ENCODE measurements around the gene LRRC55. TPM values are rescaled to one million over a fixed set of nuclear protein-coding genes. Genes with fewer than 3 reads are reported as not detected.

Gene LRRC55
- total RNA-seq, 1 donor from 2014 or later, result 1.4 TPM

DNA sequence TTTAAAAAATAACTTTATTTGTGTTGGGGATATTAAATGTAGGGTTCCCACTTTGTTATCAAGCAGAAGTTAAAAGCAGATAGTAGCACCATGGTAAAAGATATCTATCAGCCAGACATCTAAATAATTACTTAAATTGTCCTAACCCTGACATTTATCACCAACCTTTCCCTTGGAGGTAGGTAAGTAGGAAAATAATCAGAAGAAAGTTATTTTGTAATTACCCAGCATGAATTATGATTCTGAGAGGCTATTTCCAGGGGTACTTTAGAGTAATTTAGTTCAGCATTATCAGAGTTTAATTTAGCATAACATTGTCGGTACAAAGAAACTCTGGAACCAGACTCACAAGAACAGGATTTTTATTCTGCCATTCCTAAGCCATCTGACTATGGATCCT is 23.2 kb upstream of the LRRC55 start:
- Histone ChIP-seq H3K27ac (no peak overlapping the region), H3K79me2 (ENCODE audit: low read depth) (no peaks in the 10 kb centered on the region), H2AFZ (replicated peaks) (no peak overlapping the region), H3K36me3 (no peaks in the 10 kb centered on the region), H3K27me3 (peaks cover 3% of the 10 kb centered on the region), H3K4me3 (no peak overlapping the region), H3K4me1 (peaks cover 26% of the 10 kb centered on the region), H3F3A (ENCODE audit: low read depth) (peaks cover 22% of the 10 kb centered on the region), H3K9me3 (ENCODE audit: low read depth) (no peaks in the 10 kb centered on the region), H3K4me2 (no peak overlapping the region), H4K20me1 (ENCODE audit: low read depth) (no peaks in the 10 kb centered on the region), H3K9ac (no peak overlapping the region)
- no peaks in the 10 kb centered on the region for H3K36me3 Mint-ChIP-seq
- no peak overlapping the region for H3K4me3 Mint-ChIP-seq
- H3K9me3 Mint-ChIP-seq, result peaks cover 2% of the 10 kb centered on the region
- DNase-seq (ENCODE audit: low spot score), result no peak
- peaks cover 9% of the 10 kb centered on the region for H3K27me3 Mint-ChIP-seq (ENCODE audit: insufficient read depth, low read depth)
- TF ChIP-seq EZH2phosphoT487 (IDR thresholded peaks at IDR 0.05) (no peak), EZH2 (IDR thresholded peaks at IDR 0.05) (no peak)
- TF ChIP-seq, protein P1, sequence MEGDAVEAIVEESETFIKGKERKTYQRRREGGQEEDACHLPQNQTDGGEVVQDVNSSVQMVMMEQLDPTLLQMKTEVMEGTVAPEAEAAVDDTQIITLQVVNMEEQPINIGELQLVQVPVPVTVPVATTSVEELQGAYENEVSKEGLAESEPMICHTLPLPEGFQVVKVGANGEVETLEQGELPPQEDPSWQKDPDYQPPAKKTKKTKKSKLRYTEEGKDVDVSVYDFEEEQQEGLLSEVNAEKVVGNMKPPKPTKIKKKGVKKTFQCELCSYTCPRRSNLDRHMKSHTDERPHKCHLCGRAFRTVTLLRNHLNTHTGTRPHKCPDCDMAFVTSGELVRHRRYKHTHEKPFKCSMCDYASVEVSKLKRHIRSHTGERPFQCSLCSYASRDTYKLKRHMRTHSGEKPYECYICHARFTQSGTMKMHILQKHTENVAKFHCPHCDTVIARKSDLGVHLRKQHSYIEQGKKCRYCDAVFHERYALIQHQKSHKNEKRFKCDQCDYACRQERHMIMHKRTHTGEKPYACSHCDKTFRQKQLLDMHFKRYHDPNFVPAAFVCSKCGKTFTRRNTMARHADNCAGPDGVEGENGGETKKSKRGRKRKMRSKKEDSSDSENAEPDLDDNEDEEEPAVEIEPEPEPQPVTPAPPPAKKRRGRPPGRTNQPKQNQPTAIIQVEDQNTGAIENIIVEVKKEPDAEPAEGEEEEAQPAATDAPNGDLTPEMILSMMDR (IDR thresholded peaks at IDR 0.05), result no peak
- H3K4me1 Mint-ChIP-seq, result peaks cover 49% of the 10 kb centered on the region
- H3K27ac Mint-ChIP-seq, result no peak overlapping the region

DNA sequence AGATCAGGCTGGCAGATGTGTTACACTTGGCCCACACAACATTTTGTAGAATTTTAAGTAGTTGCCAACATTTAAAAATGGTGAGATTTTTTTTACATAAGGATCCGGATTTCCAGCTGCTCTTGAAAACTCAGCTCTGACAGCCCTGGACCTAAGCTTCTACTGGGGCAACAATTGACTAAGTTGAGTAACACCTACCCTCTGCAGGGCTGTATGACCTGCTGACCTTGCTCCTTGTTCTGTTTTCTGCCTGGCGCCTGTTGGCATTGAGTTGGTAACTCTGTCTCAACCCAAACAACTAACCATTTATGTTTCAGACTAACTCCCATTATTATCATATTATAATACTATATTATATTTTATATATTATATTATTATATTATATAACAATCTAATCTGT is 21.1 kb upstream of the LRRC55 start:
- Histone ChIP-seq H3K27me3 (no peaks in the 10 kb centered on the region), H2AFZ (replicated peaks) (no peak overlapping the region), H3K36me3 (no peaks in the 10 kb centered on the region), H3K9me3 (ENCODE audit: low read depth) (no peaks in the 10 kb centered on the region), H3F3A (ENCODE audit: low read depth) (peaks cover 14% of the 10 kb centered on the region), H3K4me1 (peaks cover 21% of the 10 kb centered on the region), H3K27ac (no peak overlapping the region), H3K4me2 (no peak overlapping the region), H3K9ac (no peak overlapping the region), H4K20me1 (ENCODE audit: low read depth) (no peaks in the 10 kb centered on the region), H3K4me3 (no peak overlapping the region), H3K79me2 (ENCODE audit: low read depth) (no peaks in the 10 kb centered on the region)
- Mint-ChIP-seq H3K4me1 (peaks cover 39% of the 10 kb centered on the region), H3K9me3 (peaks cover 2% of the 10 kb centered on the region), H3K27me3 (ENCODE audit: insufficient read depth, low read depth) (peaks cover 6% of the 10 kb centered on the region), H3K27ac (no peak overlapping the region), H3K4me3 (no peak overlapping the region), H3K36me3 (no peaks in the 10 kb centered on the region)
- TF ChIP-seq, protein P1 (IDR thresholded peaks at IDR 0.05), result no peak
- TF ChIP-seq EZH2 (IDR thresholded peaks at IDR 0.05), result no peak
- no peak for TF ChIP-seq EZH2phosphoT487 (IDR thresholded peaks at IDR 0.05)
- no peak for DNase-seq (ENCODE audit: low spot score)

DNA sequence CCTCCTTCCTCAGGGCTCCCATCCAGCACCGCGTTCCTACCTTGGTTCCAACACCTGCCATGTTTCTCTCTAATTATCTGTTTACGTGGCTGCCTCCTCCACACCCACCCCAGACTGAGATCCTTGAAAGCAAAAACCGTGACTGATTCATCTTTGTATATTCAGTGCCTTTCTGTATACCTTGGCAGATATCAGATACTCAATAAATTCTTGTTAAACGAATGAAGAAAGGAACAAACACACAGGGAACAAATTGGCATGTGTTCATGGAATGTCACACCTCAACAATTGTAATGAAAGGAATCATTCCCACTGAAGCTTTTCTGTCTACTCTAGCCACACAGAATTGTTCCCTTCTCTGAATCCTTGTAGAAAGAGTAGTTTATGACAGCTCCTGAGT is 20.4 kb upstream of the LRRC55 start:
- Mint-ChIP-seq H3K9me3 (peaks cover 2% of the 10 kb centered on the region), H3K4me1 (peaks cover 33% of the 10 kb centered on the region), H3K36me3 (no peaks in the 10 kb centered on the region), H3K27me3 (ENCODE audit: insufficient read depth, low read depth) (peaks cover 6% of the 10 kb centered on the region), H3K27ac (no peak overlapping the region), H3K4me3 (no peak overlapping the region)
- H4K20me1 ChIP-seq (ENCODE audit: low read depth), result no peaks in the 10 kb centered on the region
- H3K4me2 ChIP-seq, result no peak overlapping the region
- H3F3A ChIP-seq (ENCODE audit: low read depth), result peaks cover 8% of the 10 kb centered on the region
- H3K27ac ChIP-seq, result no peak overlapping the region
- H2AFZ ChIP-seq (replicated peaks), result no peak overlapping the region
- H3K79me2 ChIP-seq (ENCODE audit: low read depth), result no peaks in the 10 kb centered on the region
- peaks cover 14% of the 10 kb centered on the region for H3K4me1 ChIP-seq
- no peak overlapping the region for H3K9ac ChIP-seq
- TF ChIP-seq EZH2phosphoT487 (IDR thresholded peaks at IDR 0.05) (no peak), EZH2 (IDR thresholded peaks at IDR 0.05) (no peak)
- TF ChIP-seq, protein P1 (IDR thresholded peaks at IDR 0.05), result no peak
- H3K36me3 ChIP-seq, result no peaks in the 10 kb centered on the region
- no peaks in the 10 kb centered on the region for H3K27me3 ChIP-seq
- no peak overlapping the region for H3K4me3 ChIP-seq
- no peak for DNase-seq (ENCODE audit: low spot score)
- H3K9me3 ChIP-seq (ENCODE audit: low read depth), result no peaks in the 10 kb centered on the region

All from neural progenitor cell (in vitro differentiated cells).